Measurements from ENCODE around the gene CSHL1. TPM values are rescaled to one million over a fixed set of nuclear protein-coding genes. Genes with fewer than 3 reads are reported as not detected.

CSHL1 gene
- not detected for total RNA-seq
- long read RNA-seq, result 0 reads

DNA sequence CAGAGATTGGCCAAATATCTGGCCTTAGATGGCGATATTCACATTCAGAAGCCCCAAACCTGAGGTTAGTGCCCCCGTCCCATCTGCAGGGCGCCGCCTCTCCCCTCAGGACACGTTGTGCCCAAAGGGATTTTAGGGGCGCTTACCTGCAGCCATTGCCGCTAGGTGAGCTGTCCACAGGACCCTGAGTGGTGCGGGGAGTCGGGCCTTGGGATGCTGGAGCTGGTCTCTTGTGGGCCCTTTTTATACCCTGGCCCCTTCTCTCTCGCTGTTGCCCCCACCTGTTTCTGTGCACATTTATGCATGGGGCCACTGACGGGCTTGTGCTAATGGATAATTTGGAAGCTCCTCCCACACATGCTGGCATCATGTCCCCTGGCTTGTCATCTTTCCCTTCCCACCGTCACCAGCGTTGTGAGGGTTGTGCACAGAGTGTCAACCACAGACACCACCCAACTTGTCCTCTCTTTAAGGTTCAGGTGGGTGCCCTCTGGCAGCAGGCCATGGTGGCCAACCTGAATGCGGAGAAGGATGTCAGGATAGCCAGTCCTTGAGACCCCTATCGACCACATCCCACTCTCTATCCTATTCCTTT, at the start of gene CSHL1:
CSHL1 (minus strand) TSS at position 218 of the 595 bp plus-strand sequence; CDS start at position 156, 62 bp downstream.
- Histone ChIP-seq H3K4me3 (no peak within 1 kb of the TSS), H3K4me1 (no peaks in the 10 kb centered on the region), H3K27me3 (no peaks in the 10 kb centered on the region), H3K9me3 (no peaks in the 10 kb centered on the region), H3K27ac (no peak within 1 kb of the TSS), H3K36me3 (no peaks in the 10 kb centered on the region)
- no peak for DNase-seq
- TF ChIP-seq, protein P1, sequence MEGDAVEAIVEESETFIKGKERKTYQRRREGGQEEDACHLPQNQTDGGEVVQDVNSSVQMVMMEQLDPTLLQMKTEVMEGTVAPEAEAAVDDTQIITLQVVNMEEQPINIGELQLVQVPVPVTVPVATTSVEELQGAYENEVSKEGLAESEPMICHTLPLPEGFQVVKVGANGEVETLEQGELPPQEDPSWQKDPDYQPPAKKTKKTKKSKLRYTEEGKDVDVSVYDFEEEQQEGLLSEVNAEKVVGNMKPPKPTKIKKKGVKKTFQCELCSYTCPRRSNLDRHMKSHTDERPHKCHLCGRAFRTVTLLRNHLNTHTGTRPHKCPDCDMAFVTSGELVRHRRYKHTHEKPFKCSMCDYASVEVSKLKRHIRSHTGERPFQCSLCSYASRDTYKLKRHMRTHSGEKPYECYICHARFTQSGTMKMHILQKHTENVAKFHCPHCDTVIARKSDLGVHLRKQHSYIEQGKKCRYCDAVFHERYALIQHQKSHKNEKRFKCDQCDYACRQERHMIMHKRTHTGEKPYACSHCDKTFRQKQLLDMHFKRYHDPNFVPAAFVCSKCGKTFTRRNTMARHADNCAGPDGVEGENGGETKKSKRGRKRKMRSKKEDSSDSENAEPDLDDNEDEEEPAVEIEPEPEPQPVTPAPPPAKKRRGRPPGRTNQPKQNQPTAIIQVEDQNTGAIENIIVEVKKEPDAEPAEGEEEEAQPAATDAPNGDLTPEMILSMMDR (IDR thresholded peaks at IDR 0.05), result no peak
- TF ChIP-seq POLR2A (IDR thresholded peaks at IDR 0.05), result no peak
- ATAC-seq, result no peak
- WGBS (ENCODE audit: insufficient coverage, low coverage, low lambda C conversion rate, missing lambda C conversion rate), result 22% methylated on average over 3 of the region's 15 CpGs
- intact Hi-C loops (cut with DNase I), result loop anchor here in 1 of 2 donors (5.0 to 10.0 kb wide), 2 partner anchors 116 to 224 kb away; partner anchors contain the start of gene ERN1

DNA sequence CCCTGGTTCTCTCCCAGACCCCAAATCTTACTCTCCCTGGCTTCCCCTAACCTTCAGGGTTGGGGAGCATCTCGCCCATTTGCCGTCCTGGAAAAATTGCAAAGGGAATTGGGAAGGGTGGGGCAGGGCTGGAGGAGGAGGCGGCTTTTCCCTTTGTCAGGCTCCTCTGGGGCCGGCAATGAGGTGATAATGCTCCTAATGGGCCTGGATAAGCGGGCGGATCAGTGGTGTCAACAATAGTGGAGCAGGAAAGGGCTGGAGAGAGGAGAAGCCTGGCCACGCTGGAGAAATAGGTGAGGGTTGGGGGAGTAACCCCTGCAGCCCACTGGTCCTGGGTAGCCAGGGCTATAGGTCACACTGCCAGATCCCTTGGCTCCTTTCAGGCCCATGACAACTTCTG, 49.4 kb upstream of the CSHL1 start:
- WGBS (ENCODE audit: insufficient coverage, low coverage, low lambda C conversion rate, missing lambda C conversion rate), result 68% methylated on average over 6 of the region's 7 CpGs
- Histone ChIP-seq H3K4me3 (no peak overlapping the region), H3K27ac (no peak overlapping the region), H3K9me3 (no peaks in the 10 kb centered on the region), H3K4me1 (no peaks in the 10 kb centered on the region), H3K27me3 (no peaks in the 10 kb centered on the region), H3K36me3 (no peaks in the 10 kb centered on the region)
- intact Hi-C loops (cut with DNase I), result no loop called here
- TF ChIP-seq POLR2A (IDR thresholded peaks at IDR 0.05), result no peak
- TF ChIP-seq, protein P1 (IDR thresholded peaks at IDR 0.05), result no peak
- ATAC-seq, result no peak
- DNase-seq, result no peak

DNA sequence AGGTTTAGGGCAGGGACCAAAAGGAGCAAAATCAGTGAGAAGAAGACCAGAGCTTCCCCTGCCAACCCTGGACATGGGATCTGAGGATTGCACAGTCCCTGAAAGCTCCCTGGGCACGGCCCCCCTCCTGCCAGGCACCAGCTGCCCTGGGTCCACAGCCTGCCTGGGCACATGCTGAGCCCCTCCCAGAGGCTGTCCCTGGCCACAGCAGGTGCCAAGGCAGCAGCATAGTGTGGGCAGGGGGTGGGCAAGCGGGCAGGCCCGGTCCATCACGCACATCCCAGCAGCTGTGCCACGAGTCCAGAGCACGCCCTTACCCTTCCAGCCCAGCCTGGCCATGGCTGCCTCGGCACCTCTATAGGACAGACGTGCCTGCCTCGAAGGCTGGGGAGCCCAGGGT, 48.9 kb upstream of the CSHL1 start:
- Histone ChIP-seq H3K4me3 (no peak overlapping the region), H3K9me3 (no peaks in the 10 kb centered on the region), H3K27me3 (no peaks in the 10 kb centered on the region), H3K27ac (no peak overlapping the region), H3K4me1 (no peaks in the 10 kb centered on the region), H3K36me3 (no peaks in the 10 kb centered on the region)
- WGBS (ENCODE audit: insufficient coverage, low coverage, low lambda C conversion rate, missing lambda C conversion rate), result no CpG with 5 or more reads among the region's 9 CpGs
- no peak for DNase-seq
- intact Hi-C loops (cut with DNase I), result no loop called here
- no peak for ATAC-seq
- no peak for TF ChIP-seq POLR2A (IDR thresholded peaks at IDR 0.05)
- TF ChIP-seq, protein P1 (IDR thresholded peaks at IDR 0.05), result no peak

DNA sequence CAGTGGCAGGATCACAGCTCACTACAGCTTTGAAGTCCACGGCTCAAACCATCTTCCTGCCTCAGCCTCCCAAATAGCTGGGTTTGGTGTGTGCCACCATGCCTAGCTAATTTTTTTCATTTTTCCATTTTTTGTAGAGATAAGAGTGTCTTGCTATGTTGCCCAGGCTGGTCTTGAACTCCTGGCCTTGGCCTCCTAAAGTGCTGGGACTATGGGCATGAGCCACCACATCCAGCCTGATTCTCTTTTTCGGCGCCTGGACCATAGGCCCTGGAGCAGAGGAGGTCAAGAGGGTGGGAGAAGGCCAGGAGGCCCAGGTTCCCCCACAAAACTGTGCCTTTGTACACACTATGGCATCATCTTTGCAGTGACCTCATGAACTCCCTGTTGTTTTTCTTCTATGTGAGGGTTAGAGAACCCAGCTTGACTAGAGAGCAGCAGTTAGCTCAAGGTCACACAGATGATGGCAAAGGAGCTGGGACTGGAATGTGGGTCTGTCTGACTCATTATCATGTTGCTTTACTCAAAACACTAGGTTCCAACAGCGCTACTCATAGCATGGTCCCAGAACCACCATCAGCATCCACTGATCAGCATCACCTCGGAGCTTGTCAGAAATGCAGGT, 45.4 kb upstream of the CSHL1 start:
- no peaks in the 10 kb centered on the region for H3K36me3 ChIP-seq
- intact Hi-C loops (cut with DNase I), result no loop called here
- ATAC-seq, result no peak
- no peak overlapping the region for H3K4me3 ChIP-seq
- H3K9me3 ChIP-seq, result no peaks in the 10 kb centered on the region
- no peak overlapping the region for H3K27ac ChIP-seq
- no peaks in the 10 kb centered on the region for H3K4me1 ChIP-seq
- TF ChIP-seq, protein P1 (IDR thresholded peaks at IDR 0.05), result no peak
- TF ChIP-seq POLR2A (IDR thresholded peaks at IDR 0.05), result no peak
- WGBS (ENCODE audit: insufficient coverage, low coverage, low lambda C conversion rate, missing lambda C conversion rate), result 87% methylated on average over 3 of the region's 5 CpGs
- no peaks in the 10 kb centered on the region for H3K27me3 ChIP-seq
- no peak for DNase-seq
